DMS114 treated with DMSO at 0.1 percent for 48 hours (cell line): ENCODE measurements around the gene TMCC3.
"Not testable (repeated sequence)": the region's sequence is repeated elsewhere in the genome, so short reads cannot be mapped to it uniquely, and the experiment has no call there.

Experiments
- DNase-seq: peaks from one replicate; lab custom pipeline; 2025; ENCODE audit not compliant: unreplicated experiment; lab: John Stamatoyannopoulos, UW

TMCC3 gene

GRCh38 chr12:94575024-94575423, 75.3 kb downstream of the TMCC3 start:
- no peak for DNase-seq

DNA sequence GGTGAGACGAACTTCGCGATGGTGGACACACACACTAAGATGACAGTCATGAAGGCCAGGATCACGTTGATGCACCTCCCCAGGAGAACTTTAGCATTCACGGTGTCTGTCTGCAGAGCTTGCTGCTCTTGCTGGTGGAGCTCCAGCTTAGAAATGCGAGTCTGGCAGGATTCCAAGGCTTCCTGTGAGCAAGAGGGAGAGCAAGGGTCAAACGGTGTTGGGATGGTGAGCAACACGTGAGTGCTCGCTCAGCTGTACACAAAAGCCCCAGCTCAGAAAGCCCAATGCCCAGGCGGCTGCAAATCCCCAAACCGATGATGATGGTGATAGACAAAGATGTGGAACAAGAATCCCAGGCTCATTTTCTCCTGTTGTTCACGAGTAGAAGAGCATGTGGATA, 78.8 kb downstream of the TMCC3 start:
- no peak for DNase-seq

GRCh38 chr12:94570161-94570560, 80.2 kb downstream of the TMCC3 start:
- DNase-seq = no peak

GRCh38 chr12:94567761-94568160, 82.6 kb downstream of the TMCC3 start:
- DNase-seq = no peak

- DNase-seq = no peak
These were observed 84.0 kb downstream of the TMCC3 start for GRCh38 chr12:94566345-94566744.

- no peak for DNase-seq
These were observed 84.7 kb downstream of the TMCC3 start for GRCh38 chr12:94565683-94566082.

GRCh38 chr12:94563286-94563685, 87.1 kb downstream of the TMCC3 start:
- DNase-seq = no peak

DNA sequence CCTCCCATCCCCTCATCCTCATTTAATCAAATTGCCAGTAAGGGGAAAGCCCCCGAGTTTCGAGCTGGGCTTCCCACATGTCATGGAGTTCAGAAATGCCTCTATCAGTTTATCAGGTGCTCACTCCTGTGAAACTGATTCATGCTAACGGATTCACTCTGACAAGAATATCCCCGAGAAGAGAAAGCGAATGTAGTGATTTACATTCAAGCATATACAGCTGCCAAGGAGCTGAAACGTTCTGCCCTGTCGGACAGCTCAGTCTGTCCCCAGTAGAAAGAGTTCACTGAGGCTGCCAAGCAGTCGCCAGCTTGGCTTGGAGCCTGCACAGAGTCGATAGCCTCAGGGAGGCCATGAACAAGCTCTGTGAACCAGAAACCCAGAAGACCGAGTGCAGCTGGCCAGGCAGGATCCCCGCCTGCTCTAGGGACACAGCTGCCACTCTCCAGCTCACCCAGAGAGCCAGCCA, 88.4 kb downstream of the TMCC3 start:
- no peak for DNase-seq

GRCh38 chr12:94560431-94561221, 89.7 kb downstream of the TMCC3 start:
- DNase-seq = no peak

- no peak for DNase-seq
These were observed 91.7 kb downstream of the TMCC3 start for GRCh38 chr12:94558612-94559011.

DNA sequence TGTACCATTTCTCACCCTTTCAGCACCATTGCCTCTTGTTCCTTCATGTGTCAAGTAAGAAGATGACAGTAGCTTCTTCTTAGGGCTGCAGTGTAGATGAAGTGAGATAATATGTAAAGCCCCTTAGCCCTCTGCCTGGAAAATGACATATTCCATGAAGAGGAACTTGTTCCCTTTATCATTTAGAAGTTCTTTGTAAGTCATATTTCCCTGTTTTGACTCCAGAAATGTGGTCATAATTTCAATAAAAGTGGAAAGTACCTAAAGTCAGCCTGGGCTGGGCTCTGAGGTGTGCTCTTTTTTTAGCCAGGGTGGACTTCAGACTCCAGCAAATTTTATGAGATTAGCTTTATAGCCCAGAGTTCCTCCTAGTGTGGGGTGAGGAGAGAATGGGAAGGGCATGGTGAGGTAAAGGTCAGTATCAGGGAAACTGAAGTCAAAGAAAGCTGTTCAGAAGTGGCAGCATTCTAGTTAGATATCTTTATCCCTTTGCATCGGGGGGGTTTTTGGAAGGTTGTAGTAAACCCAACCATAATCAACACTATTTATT, 92.5 kb downstream of the TMCC3 start:
- no peak for DNase-seq

DNA sequence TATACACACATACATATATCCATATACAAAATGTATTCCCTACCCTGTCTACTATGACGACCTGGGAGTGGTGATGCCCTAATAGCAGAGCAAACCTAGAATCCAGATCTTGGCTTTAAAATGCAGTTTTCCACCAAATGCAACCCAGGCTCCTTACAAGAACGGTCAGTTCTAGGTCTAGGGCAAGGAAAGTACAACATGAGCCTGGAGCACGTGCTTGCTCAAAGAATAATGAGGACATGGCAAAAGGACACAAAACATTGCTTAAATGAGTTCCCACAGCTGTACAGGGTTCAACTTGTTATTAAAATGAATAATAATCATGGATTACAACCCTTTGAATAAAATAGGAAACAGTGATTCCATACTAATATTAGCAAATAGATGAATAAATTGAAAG, 94.7 kb downstream of the TMCC3 start:
- DNase-seq = no peak

- no peak for DNase-seq
These were observed 96.5 kb downstream of the TMCC3 start for GRCh38 chr12:94553875-94554274.

GRCh38 chr12:94553130-94553519, 97.2 kb downstream of the TMCC3 start:
- no peak for DNase-seq

DNA sequence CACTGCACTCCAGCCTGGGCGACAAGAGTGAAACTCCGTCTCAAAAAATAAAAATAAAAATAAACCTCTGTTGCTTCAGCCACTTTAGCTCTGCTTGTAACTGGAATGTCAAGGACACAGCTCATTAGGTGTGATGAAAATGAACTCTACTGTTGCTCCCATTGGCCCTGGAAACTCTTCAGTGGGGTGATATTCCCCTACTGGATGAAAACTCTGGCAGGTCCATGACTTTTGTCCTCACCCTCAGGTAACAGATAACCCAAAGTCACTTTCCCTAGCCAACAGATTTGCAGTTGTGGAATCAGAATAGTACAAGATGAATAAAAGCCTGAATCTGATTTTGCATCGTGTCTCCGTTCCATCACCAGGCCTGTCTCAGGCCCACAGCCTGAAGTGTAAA, 98.5 kb downstream of the TMCC3 start:
- no peak for DNase-seq

- DNase-seq = no peak
These were observed 99.4 kb downstream of the TMCC3 start for GRCh38 chr12:94550964-94551363.

GRCh38 chr12:94548833-94549232, 101.5 kb downstream of the TMCC3 start:
- DNase-seq = not testable (repeated sequence)

GRCh38 chr12:94545935-94546771, 104.2 kb downstream of the TMCC3 start:
- DNase-seq = no peak

DNA sequence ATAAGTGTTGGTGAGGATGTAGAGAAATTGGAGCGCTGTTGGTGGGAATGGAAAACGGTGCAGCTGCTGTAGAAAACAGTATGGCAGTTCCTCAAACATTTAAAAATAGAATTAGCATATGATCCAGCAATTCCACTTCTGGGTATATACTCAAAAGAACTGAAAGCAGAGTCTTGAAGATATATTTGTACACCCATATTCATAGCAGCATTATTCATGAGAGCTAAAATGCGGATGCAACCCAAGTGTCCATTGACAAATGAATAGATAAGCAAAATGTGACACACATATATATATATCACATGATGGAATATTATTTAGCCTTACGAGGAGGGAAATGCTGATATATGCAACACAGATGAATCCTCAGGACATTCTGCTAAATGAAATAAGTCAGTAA, 106.0 kb downstream of the TMCC3 start:
- DNase-seq = no peak

DNA sequence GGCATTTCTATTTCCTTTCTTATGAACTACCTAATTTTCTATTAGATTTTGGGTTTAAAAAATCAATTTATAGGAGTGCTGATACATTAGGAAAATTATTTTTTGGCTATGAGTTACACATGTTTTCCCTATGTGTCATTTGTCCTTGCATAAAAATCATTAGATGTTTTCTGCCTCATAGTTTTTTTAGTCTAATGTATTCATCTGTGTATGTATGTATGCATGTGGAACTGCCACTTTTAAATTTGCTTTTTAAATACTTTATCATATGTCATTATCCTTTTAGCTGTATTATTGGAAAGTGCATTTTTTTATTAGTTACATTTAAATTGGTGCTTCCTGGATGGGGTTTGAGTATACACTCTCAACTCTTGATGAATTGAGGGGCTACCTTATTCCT, 112.0 kb downstream of the TMCC3 start:
- DNase-seq = no peak

DNA sequence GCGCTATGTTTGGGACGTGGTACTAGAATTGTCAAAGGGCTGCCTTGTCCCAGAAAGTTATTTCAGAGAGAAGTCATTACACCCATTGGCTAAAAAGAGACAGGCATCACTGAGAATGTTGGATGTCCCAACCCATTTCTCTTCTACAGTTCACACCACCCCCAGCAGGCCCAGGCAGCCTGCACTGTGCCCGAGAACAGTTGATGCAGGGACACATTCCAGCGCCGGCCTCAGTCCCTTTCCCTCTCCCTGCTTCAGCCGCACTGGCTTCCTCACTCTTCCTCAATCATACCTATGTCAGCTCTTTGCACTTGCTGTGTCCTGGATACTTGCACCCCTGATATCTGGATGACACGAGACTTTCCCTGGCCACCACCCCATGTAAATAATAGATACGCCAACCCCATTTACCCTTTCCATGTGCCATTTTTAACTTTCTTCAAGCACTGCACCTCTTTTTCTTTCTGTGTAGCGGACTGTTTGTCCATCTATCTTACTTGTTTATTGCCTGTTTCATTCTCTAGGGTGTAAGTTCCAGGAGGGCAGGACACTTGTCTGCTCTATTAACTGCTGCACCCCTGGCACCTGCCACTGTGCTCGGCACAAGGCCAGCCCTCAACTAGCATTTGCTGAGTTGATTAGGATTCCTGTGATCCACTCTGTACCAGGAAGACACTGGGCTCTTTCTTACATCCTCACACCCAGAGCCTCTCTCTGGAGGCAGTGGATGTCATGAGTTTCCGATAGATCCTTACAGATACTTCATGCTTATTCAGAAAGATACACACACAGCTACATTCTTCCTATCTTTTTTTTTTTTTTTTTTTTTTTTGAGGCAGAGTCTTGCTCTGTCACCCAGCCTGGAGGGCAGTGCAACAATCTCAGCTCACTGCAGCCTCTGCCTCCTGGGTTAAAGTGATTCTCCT, 114.1 kb downstream of the TMCC3 start:
- no peak for DNase-seq
